ENCODE measurements around the gene SPACA4. TPM values are rescaled to one million over a fixed set of nuclear protein-coding genes. Genes with fewer than 3 reads are reported as not detected.

The SPACA4 gene
- total RNA-seq, result not detected
- polyA plus RNA-seq, result not detected

GRCh38 chr19:48606463-48607358 is at the start of gene SPACA4:
SPACA4 (plus strand) TSS chr19:48606742; CDS start chr19:48606979, 237 bp downstream.
- Histone ChIP-seq H3K36me3 (ENCODE audit: control insufficient read depth in 4 of 4, insufficient read depth in 3 of 4, low read depth in 1 of 4, low read length in 3 of 4) (no peaks in the 10 kb centered on the region), H3K9me3 (ENCODE audit: control insufficient read depth in 4 of 4, low read length in 3 of 4) (no peaks in the 10 kb centered on the region), H3K27ac (ENCODE audit: low read depth in 1 of 2, low read length in 2 of 2) (no peak within 1 kb of the TSS), H3K4me1 (ENCODE audit: control insufficient read depth in 4 of 4, insufficient read depth in 4 of 4, low read length in 3 of 4) (no peaks in the 10 kb centered on the region), H3K27me3 (ENCODE audit: control insufficient read depth in 4 of 4, insufficient read depth in 4 of 4, low read length in 3 of 4) (no peaks in the 10 kb centered on the region), H3K4me3 (ENCODE audit: low read depth in 1 of 3, low read length in 3 of 3) (no peak within 1 kb of the TSS), H3K9ac (ENCODE audit: low read depth in 1 of 2, low read length in 2 of 2) (no peak within 1 kb of the TSS)
- no peak for TF ChIP-seq SP1 (IDR thresholded peaks at IDR 0.05)
- TF ChIP-seq EGR1 (IDR thresholded peaks at IDR 0.05; ENCODE audit: low read depth in 2 of 2), result no peak
- TF ChIP-seq JUND (IDR thresholded peaks at IDR 0.05), result no peak
- no peak for TF ChIP-seq GABPA (IDR thresholded peaks at IDR 0.05 in 1 of 2, conservative IDR thresholded peaks at IDR 0.05 in 1 of 2)
- TF ChIP-seq MAX (IDR thresholded peaks at IDR 0.05), result no peak
- TF ChIP-seq RXRA (IDR thresholded peaks at IDR 0.05), result no peak
- TF ChIP-seq NR2F2 (IDR thresholded peaks at IDR 0.05), result no peak
- TF ChIP-seq HNF4A (conservative IDR thresholded peaks at IDR 0.05), result no peak
- no peak for TF ChIP-seq FOXA1 (IDR thresholded peaks at IDR 0.05)
- no peak for DNase-seq (ENCODE audit: low spot score)
- WGBS, result 88% methylated on average over 39 of the region's 39 CpGs

- Histone ChIP-seq H3K27me3 (ENCODE audit: control insufficient read depth in 4 of 4, insufficient read depth in 4 of 4, low read length in 3 of 4) (peaks cover 0 to 6% (median 0%) of the 10 kb centered on the region in 4 donors), H3K4me3 (ENCODE audit: low read depth in 1 of 3, low read length in 3 of 3) (no peak overlapping the region), H3K4me1 (ENCODE audit: control insufficient read depth in 4 of 4, insufficient read depth in 4 of 4, low read length in 3 of 4) (no peaks in the 10 kb centered on the region), H3K9ac (ENCODE audit: low read depth in 1 of 2, low read length in 2 of 2) (no peak overlapping the region), H3K9me3 (ENCODE audit: control insufficient read depth in 4 of 4, low read length in 3 of 4) (no peaks in the 10 kb centered on the region), H3K27ac (ENCODE audit: low read depth in 1 of 2, low read length in 2 of 2) (no peak overlapping the region), H3K36me3 (ENCODE audit: control insufficient read depth in 4 of 4, insufficient read depth in 3 of 4, low read depth in 1 of 4, low read length in 3 of 4) (no peaks in the 10 kb centered on the region)
- WGBS, result 89% methylated on average over 5 of the region's 5 CpGs
- no peak for DNase-seq (ENCODE audit: low spot score)
- TF ChIP-seq RAD21 (IDR thresholded peaks at IDR 0.05) (no peak), TAF1 (conservative IDR thresholded peaks at IDR 0.05) (no peak), ATF3 (IDR thresholded peaks at IDR 0.05) (no peak), YY1 (IDR thresholded peaks at IDR 0.05) (no peak), JUND (IDR thresholded peaks at IDR 0.05) (no peak), HNF4A (conservative IDR thresholded peaks at IDR 0.05) (no peak), CTCF (IDR thresholded peaks at IDR 0.05; ENCODE audit: low read depth, low read length, missing input control) (no peak), RXRA (IDR thresholded peaks at IDR 0.05) (no peak), FOXA2 (IDR thresholded peaks at IDR 0.05) (no peak), MAX (IDR thresholded peaks at IDR 0.05) (no peak), REST (IDR thresholded peaks at IDR 0.05) (no peak), ZBTB33 (IDR thresholded peaks at IDR 0.05) (no peak), GABPA (IDR thresholded peaks at IDR 0.05 in 1 of 2, conservative IDR thresholded peaks at IDR 0.05 in 1 of 2) (no peak), NR2F2 (IDR thresholded peaks at IDR 0.05) (no peak), HNF4G (IDR thresholded peaks at IDR 0.05) (no peak), FOXA1 (IDR thresholded peaks at IDR 0.05) (no peak), SP1 (IDR thresholded peaks at IDR 0.05) (no peak)
These were observed 49.7 kb upstream of the SPACA4 start for GRCh38 chr19:48556825-48557224.

All from liver (tissue), 9 donors.